SK-N-MC (cell line): ENCODE data around the gene AFF1.

Source experiments
- EZH2 ChIP-seq: fragments of 200-600 bp; sonication (generic); IDR thresholded peaks from one replicate; pipeline ENCODE4 v1.6.1; 2017; ENCODE audit warnings: antibody characterized with exemption
- POLR2AphosphoS5 ChIP-seq: IDR thresholded peaks from 2 replicates; pipeline ENCODE4 v1.6.1; 2012; ENCODE audit warnings: mild to moderate bottlenecking, low read depth, low read length, borderline replicate concordance

DNA sequence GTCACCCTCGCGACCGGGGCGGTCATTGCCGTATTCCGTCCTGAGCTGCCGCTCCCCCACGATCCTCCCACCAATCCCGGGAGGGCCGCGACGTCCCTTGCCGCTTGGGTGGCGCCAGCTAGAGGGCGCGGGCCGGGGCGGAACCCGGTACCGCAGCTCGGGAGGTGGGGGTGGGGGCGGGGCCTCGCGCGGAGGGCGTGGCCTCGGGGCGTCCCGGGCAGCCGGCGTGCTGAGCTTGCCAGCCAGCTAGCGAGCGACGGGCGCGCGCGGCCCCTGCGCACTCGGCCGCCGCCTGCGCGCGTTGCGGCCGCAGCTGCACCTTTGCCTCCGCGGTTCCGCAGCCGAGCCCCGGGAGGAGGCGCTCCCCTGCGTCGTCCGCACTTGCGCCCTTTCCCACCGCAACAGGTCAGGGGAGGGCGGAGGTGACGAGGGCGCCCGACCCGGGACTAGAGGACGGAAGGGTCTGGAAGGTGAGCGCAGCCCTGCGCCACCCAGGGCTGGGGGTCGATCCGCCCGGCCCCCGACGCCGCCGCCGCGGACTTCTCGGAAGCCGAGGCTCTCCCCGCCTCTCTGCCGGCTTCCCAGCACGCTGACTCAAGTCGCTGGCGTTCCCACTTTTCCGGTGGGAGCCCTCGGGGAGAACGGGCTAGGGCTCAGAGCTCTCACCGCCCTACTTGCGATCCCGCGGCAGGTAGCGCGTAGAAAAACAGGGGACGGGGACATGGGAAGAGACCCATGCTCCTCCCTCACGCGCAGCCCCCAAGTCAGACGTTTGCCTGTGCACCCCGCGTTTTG lies at the start of gene AFF1:
- TF ChIP-seq POLR2AphosphoS5: peak; percentile 73
- no peak for TF ChIP-seq EZH2
